Measurements from ENCODE around the gene LCN6. TPM values are rescaled to one million over a fixed set of nuclear protein-coding genes. Genes with fewer than 3 reads are reported as not detected.
A peak's percentile ranks its signal among the peaks of the same experiment; 100 is the strongest.

LCN6 gene
- total and polyA plus RNA-seq, 9 of the 15 experiments (the other 6 are each of a cell fraction or from before 2014, with no cell fraction given), result 0.10 to 0.45 (median 0.37) TPM; not detected in 5

DNA sequence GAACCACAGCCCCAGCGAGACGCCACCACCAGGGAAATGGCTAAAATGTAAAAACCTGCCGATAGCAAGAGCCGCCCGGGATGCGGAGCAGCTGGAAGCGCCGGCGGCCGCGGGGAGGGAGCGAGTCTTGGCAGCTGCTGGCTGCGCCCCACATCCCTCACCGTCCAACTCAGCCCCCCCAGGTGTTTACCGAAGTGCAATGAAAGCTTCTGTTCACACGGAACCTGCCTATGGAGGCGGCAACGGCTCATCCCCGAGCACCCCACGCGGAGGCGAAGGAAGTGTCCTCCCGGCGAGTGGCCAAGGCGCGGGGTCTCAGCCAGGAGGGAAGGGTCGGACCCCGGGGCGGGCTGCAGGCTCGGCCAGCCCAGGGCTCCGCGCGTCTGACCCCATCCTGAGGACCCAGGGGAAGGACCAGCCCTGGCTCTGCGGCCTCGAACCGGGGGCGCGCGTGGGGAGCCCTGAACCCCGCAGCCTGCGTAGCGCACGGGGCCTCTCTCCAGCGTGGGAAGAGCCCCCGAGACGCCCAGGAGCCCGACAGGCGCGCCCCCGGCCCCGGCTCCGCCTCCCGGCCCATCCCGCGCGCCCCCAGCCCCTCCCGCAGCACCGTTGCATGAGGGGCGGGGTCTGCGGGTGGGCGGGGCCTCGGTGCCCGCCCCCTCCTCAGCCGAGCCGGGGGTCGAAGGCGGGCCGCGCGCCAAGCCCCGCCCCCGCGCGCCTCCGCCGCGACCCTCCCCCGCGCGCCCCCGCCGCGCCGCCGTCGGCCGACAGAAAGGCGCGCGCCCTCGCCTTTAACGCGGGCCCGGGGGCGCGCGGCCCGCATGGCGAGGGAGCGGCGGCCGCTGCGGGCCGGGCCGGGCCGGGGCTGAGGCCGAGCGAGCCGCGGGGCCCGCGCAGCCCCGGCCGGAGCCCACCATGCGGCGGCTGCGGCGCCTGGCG is 36.3 kb downstream of the LCN6 start, which contains the start of gene DIPK1B (continued):
- no peak for TF ChIP-seq POLR2AphosphoS2 (IDR thresholded peaks at IDR 0.05; ENCODE audit: low read length)
- no peak for TF ChIP-seq ZNF174 (CRISPR knock-in tag; IDR thresholded peaks at IDR 0.05)
- TF ChIP-seq L3MBTL2 (IDR thresholded peaks at IDR 0.05), result peak; percentile 41; the same call in 1 of the 2 replicates
- no peak for TF ChIP-seq ZKSCAN3 (CRISPR knock-in tag; IDR thresholded peaks at IDR 0.05)
- peak; percentile 55 for TF ChIP-seq HMGN3 (IDR thresholded peaks at IDR 0.05; ENCODE audit: borderline replicate concordance, extremely low read depth, insufficient read length, low read depth, low read length)
- TF ChIP-seq SMAD2 (IDR thresholded peaks at IDR 0.05; ENCODE audit: low read depth, low read length), result no peak
- peak; percentile 55; the same call in 1 of the 2 replicates for TF ChIP-seq PHF8 (IDR thresholded peaks at IDR 0.05; ENCODE audit: borderline replicate concordance, low read length)
- no peak for TF ChIP-seq ZNF23 (CRISPR knock-in tag; IDR thresholded peaks at IDR 0.05)
- TF ChIP-seq ZBTB7A (IDR thresholded peaks at IDR 0.05; ENCODE audit: borderline replicate concordance, control insufficient read depth, low read depth, low read length), result peak; percentile 93
- no peak for TF ChIP-seq TBL1XR1 (IDR thresholded peaks at IDR 0.05; ENCODE audit: low read length in 2 of 2)
- TF ChIP-seq, protein P1, sequence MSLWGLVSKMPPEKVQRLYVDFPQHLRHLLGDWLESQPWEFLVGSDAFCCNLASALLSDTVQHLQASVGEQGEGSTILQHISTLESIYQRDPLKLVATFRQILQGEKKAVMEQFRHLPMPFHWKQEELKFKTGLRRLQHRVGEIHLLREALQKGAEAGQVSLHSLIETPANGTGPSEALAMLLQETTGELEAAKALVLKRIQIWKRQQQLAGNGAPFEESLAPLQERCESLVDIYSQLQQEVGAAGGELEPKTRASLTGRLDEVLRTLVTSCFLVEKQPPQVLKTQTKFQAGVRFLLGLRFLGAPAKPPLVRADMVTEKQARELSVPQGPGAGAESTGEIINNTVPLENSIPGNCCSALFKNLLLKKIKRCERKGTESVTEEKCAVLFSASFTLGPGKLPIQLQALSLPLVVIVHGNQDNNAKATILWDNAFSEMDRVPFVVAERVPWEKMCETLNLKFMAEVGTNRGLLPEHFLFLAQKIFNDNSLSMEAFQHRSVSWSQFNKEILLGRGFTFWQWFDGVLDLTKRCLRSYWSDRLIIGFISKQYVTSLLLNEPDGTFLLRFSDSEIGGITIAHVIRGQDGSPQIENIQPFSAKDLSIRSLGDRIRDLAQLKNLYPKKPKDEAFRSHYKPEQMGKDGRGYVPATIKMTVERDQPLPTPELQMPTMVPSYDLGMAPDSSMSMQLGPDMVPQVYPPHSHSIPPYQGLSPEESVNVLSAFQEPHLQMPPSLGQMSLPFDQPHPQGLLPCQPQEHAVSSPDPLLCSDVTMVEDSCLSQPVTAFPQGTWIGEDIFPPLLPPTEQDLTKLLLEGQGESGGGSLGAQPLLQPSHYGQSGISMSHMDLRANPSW (CRISPR knock-in tag; IDR thresholded peaks at IDR 0.05), result no peak
- TF ChIP-seq SRSF7 (optimal IDR thresholded peaks at IDR 0.05; ENCODE audit: low read depth, low read length), result no peak
- TF ChIP-seq NR1H2 (CRISPR knock-in tag; IDR thresholded peaks at IDR 0.05), result no peak
- TF ChIP-seq, protein P2, sequence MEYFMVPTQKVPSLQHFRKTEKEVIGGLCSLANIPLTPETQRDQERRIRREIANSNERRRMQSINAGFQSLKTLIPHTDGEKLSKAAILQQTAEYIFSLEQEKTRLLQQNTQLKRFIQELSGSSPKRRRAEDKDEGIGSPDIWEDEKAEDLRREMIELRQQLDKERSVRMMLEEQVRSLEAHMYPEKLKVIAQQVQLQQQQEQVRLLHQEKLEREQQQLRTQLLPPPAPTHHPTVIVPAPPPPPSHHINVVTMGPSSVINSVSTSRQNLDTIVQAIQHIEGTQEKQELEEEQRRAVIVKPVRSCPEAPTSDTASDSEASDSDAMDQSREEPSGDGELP (CRISPR knock-in tag; IDR thresholded peaks at IDR 0.05; ENCODE audit: borderline replicate concordance), result peak; percentile 85
- no peak for TF ChIP-seq ZFX (CRISPR knock-in tag; IDR thresholded peaks at IDR 0.05)
- no peak for TF ChIP-seq GATAD2B (IDR thresholded peaks at IDR 0.05; ENCODE audit: borderline replicate concordance)
- TF ChIP-seq, protein P3, sequence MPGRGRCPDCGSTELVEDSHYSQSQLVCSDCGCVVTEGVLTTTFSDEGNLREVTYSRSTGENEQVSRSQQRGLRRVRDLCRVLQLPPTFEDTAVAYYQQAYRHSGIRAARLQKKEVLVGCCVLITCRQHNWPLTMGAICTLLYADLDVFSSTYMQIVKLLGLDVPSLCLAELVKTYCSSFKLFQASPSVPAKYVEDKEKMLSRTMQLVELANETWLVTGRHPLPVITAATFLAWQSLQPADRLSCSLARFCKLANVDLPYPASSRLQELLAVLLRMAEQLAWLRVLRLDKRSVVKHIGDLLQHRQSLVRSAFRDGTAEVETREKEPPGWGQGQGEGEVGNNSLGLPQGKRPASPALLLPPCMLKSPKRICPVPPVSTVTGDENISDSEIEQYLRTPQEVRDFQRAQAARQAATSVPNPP (IDR thresholded peaks at IDR 0.05; ENCODE audit: borderline replicate concordance, insufficient read depth, insufficient read length), result no peak
- no peak for TF ChIP-seq TCF7 (IDR thresholded peaks at IDR 0.05; ENCODE audit: borderline replicate concordance)
- TF ChIP-seq HLTF (IDR thresholded peaks at IDR 0.05), result no peak
- no peak for TF ChIP-seq DIDO1 (tag; IDR thresholded peaks at IDR 0.05; ENCODE audit: low read depth)
- TF ChIP-seq, protein P4, sequence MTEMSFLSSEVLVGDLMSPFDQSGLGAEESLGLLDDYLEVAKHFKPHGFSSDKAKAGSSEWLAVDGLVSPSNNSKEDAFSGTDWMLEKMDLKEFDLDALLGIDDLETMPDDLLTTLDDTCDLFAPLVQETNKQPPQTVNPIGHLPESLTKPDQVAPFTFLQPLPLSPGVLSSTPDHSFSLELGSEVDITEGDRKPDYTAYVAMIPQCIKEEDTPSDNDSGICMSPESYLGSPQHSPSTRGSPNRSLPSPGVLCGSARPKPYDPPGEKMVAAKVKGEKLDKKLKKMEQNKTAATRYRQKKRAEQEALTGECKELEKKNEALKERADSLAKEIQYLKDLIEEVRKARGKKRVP (CRISPR knock-in tag; IDR thresholded peaks at IDR 0.05), result no peak

Measured in K562 (cell line).